Renal pelvis (tissue), 4 donors: ENCODE data around the gene SNAPC1. TPM values are rescaled to one million over a fixed set of nuclear protein-coding genes. Genes with fewer than 3 reads are reported as not detected.
"Not testable (repeated sequence)": the region's sequence is repeated elsewhere in the genome, so short reads cannot be mapped to it uniquely, and the experiment has no call there.

Experiments used
- DNase-seq: peaks from one replicate; pipeline ENCODE4 v3.0.0-alpha.2; 2013
- polyA plus RNA-seq, 3 donors: library from polyadenylated mRNA; unstranded; fragments of 120-200 nt; gene quantifications; one replicate each; pipeline ENCODE4 v1.2.1, GENCODE V29; 2013; ENCODE audit not compliant: insufficient read length in 3 of 3

The SNAPC1 gene
- polyA plus RNA-seq, 3 donors: 10.7 to 12.1 (median 11.6) TPM

- DNase-seq: no peak
Observed at GRCh38 chr14:61746881-61747280, 15.3 kb upstream of the SNAPC1 start.

GRCh38 chr14:61747342-61747741, 14.9 kb upstream of the SNAPC1 start:
- no peak for DNase-seq

GRCh38 chr14:61749264-61749663, 13.0 kb upstream of the SNAPC1 start:
- no peak for DNase-seq

- no peak for DNase-seq
Observed at GRCh38 chr14:61749867-61750266, 12.4 kb upstream of the SNAPC1 start.

GRCh38 chr14:61750708-61751474, 11.3 kb upstream of the SNAPC1 start:
- peak; percentile 69 for DNase-seq

GRCh38 chr14:61751475-61751989, 10.7 kb upstream of the SNAPC1 start:
- no peak for DNase-seq

GRCh38 chr14:61752626-61753025, 9.6 kb upstream of the SNAPC1 start:
- no peak for DNase-seq

GRCh38 chr14:61753631-61754030, 8.6 kb upstream of the SNAPC1 start:
- DNase-seq: no peak

GRCh38 chr14:61754627-61755381, 7.4 kb upstream of the SNAPC1 start:
- DNase-seq: no peak

- not testable (repeated sequence) for DNase-seq
Observed at GRCh38 chr14:61755382-61755742, 6.9 kb upstream of the SNAPC1 start.

GRCh38 chr14:61756135-61756534, 6.1 kb upstream of the SNAPC1 start:
- no peak for DNase-seq

- DNase-seq: no peak
Observed at GRCh38 chr14:61759878-61760277, 2.3 kb upstream of the SNAPC1 start.

- no peak for DNase-seq
Observed at GRCh38 chr14:61761557-61761956, 663 bp upstream of the SNAPC1 start.

- DNase-seq: no peak
Observed at GRCh38 chr14:61764342-61765122, 2.3 kb downstream of the SNAPC1 start.

GRCh38 chr14:61765225-61765943, 3.2 kb downstream of the SNAPC1 start:
- no peak for DNase-seq

GRCh38 chr14:61766151-61766550, 3.9 kb downstream of the SNAPC1 start:
- no peak for DNase-seq

GRCh38 chr14:61768240-61768639, 6.0 kb downstream of the SNAPC1 start:
- DNase-seq: no peak

- no peak for DNase-seq
Observed at GRCh38 chr14:61769893-61770292, 7.7 kb downstream of the SNAPC1 start.

GRCh38 chr14:61774861-61775260, 12.6 kb downstream of the SNAPC1 start:
- no peak for DNase-seq

- no peak for DNase-seq
Observed at GRCh38 chr14:61780125-61780524, 17.9 kb downstream of the SNAPC1 start.

- DNase-seq: no peak
Observed at GRCh38 chr14:61797309-61797708, 35.1 kb downstream of the SNAPC1 start.
